ENCODE results near the gene C1orf21.

C1orf21 gene

DNA sequence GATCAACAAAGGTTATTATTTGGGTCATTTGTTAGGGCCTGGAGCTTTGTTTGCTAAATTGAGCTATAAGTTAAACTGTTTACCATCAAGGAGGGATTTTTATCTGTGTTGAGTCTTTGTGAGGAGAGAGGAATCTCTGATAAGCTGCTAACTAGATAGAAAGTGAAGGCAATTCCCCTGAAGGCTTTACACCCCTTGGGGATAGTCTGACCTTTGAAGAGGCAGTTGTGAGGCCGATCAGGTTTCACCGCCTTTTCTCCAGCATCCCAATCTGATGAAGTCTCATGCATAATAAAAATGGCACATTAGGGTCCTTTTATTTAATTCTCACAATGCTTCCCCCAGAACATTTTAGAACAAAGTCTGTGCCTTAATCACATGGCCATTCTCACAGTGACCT, 21.8 kb downstream of the C1orf21 start:
- DNase-seq (ENCODE audit: extremely low read depth in 1 of 2, low read depth in 1 of 2) = no peak

GRCh38 chr1:184409011-184409410, 22.2 kb downstream of the C1orf21 start:
- DNase-seq (ENCODE audit: extremely low read depth in 1 of 2, low read depth in 1 of 2) = no peak

DNA sequence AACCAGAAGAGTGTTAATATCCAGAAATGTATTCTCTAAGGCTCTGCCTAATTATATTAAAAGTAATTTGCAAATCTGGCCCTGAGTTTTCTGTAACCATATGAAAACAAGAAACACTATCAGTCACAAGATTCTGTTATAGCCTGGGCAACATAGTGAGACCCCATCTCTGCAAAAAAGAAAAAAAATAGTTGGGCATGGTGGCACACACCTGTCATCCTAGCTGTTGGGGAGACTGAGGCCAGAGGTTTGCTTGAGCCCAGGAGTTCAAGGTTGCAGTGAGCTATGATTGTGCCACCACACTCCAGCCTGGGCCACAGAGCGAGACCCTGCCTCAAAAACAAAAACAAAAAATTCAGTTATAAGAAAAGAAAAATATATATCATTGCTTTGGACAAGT, 25.6 kb downstream of the C1orf21 start:
- DNase-seq (ENCODE audit: extremely low read depth in 1 of 2, low read depth in 1 of 2) = no peak

GRCh38 chr1:184416481-184416880, 29.7 kb downstream of the C1orf21 start:
- no peak for DNase-seq (ENCODE audit: extremely low read depth in 1 of 2, low read depth in 1 of 2)

GRCh38 chr1:184416946-184417345, 30.1 kb downstream of the C1orf21 start:
- no peak for DNase-seq (ENCODE audit: extremely low read depth in 1 of 2, low read depth in 1 of 2)

DNA sequence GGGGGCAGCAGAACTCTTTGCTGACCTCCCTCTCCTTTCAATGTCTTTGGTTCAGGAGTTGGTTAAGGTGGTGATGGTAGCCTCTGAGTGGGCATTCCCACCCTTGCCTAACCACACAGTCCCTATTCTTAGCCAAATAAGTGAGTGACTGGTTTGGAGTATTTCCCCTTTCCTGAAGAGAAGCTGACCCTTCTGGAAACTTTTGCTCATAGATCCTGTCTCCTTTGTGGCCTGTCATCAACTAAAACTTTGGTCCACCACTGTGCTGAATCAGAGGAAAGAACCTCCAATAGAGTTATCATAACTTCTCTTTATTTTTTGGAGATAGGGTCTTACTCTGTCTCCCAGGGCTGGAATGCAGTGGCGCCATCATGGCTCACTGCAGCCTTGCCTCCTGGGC, 31.1 kb downstream of the C1orf21 start:
- DNase-seq (ENCODE audit: extremely low read depth in 1 of 2, low read depth in 1 of 2) = no peak

DNA sequence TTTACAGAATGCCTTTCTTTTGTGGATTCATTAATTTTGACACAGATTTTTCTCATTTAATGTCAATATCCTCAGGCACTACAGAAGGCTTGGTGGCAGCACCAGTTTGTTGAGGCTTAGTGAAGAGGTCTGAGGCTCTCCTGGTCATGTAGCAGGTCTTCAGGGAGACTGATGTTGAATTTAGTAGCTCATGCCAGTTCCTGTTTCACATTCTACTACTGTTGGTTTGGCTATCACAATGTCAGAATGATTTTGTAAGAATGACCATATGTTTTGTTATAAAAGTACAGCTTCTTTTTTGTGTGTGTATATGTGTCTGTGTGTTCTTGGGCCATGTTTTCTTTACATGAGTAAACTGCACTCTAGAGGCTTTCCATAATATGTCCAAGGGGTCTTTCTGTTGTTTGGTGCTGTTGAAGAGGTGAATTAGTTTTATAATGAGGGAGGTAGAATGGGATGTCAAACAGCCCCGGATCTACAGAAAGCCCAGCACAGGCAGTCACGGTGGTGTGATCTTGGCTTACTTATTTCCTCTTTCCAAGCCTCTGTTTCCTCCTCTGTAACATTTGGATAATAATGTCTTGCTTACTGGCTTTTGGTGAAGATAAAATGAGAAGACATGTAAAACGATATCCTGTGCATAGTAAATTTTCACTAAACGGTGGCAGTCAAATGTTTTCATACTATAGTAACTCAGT, 32.0 kb downstream of the C1orf21 start:
- DNase-seq (ENCODE audit: extremely low read depth in 1 of 2, low read depth in 1 of 2) = no peak

- DNase-seq (ENCODE audit: extremely low read depth in 1 of 2, low read depth in 1 of 2) = no peak
Observed at GRCh38 chr1:184419350-184420161, 32.7 kb downstream of the C1orf21 start.

- DNase-seq (ENCODE audit: extremely low read depth in 1 of 2, low read depth in 1 of 2) = no peak
Observed at GRCh38 chr1:184422490-184423233, 35.8 kb downstream of the C1orf21 start.

DNA sequence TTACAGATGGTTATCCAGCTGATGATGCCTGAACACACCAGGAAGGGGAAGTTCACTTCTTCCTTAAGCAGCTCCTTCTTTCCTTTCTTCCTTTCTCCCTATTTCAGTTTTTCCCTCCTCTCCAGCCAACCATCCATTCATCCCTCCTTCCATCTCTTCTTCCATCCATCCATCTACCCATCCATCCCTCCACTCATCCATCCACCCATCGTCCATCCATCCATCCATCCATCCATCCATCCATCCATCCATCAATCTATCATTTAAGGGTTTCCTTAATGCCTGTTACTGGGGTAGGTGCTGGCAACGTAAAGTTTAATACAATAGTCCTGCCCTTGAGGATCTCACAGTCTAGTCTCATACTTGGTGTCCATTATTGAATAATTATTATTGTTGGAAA, 36.8 kb downstream of the C1orf21 start:
- DNase-seq (ENCODE audit: extremely low read depth in 1 of 2, low read depth in 1 of 2) = no peak

DNA sequence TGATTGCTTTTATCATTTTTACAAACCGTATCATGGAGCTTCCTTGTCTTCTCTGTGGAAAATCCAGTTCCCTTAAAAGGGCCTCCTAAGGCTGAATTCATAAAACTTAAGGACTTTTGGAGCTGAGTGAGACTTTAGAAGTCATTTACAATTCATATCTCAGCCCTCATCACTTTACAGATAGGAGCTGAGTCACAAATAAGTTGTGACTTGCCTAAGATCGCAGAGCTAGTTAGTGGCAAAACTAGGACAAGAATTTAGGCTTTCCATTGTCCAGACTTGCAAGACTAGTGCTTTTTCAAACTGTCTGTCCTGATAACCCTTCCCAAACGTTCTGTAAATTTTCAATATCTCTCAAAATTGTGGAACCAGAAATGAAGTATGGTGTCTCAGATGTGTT, 37.3 kb downstream of the C1orf21 start:
- DNase-seq (ENCODE audit: extremely low read depth in 1 of 2, low read depth in 1 of 2) = no peak

DNA sequence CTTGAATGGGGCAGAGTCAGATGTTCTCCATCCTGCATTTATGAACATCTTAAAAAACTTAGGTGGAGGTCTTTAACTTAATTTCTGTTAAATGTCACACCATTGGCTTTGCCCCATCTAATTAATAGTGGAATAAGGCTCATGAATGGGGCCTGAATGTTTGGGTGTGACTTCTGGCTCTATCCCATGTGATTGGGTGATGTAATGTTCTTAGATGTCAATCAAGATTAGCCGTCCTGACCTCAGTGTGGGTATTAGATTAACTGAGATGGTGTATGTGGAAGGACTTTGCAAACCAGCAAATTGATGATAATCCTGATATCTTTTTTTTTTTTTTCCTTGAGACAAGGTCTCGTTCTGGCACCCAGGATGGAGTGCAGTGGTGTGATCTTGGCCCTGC, 38.1 kb downstream of the C1orf21 start:
- DNase-seq (ENCODE audit: extremely low read depth in 1 of 2, low read depth in 1 of 2) = no peak

- no peak for DNase-seq (ENCODE audit: extremely low read depth in 1 of 2, low read depth in 1 of 2)
Observed at GRCh38 chr1:184425449-184426277, 38.8 kb downstream of the C1orf21 start.

DNA sequence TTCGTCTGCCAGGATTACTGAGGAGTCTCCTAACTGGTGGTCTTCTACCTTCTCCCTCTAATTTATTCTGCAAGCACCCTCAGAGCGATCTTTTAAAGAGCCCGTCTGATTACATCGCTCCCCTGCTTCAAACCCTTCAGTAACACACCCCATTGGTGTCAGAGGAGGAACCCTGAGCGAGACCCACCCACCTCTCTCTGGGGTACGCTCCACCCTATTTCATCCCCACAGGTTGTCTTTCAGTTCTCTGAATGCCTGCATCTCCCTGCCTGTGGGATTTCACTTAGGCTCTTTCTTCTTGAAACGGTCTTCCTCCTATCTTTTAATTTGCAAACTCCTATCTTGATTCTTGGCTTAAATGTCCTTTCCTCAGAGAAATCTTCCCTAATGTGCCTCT, 39.4 kb downstream of the C1orf21 start:
- DNase-seq (ENCODE audit: extremely low read depth in 1 of 2, low read depth in 1 of 2) = no peak

GRCh38 chr1:184427722-184428121, 40.9 kb downstream of the C1orf21 start:
- DNase-seq (ENCODE audit: extremely low read depth in 1 of 2, low read depth in 1 of 2) = no peak

DNA sequence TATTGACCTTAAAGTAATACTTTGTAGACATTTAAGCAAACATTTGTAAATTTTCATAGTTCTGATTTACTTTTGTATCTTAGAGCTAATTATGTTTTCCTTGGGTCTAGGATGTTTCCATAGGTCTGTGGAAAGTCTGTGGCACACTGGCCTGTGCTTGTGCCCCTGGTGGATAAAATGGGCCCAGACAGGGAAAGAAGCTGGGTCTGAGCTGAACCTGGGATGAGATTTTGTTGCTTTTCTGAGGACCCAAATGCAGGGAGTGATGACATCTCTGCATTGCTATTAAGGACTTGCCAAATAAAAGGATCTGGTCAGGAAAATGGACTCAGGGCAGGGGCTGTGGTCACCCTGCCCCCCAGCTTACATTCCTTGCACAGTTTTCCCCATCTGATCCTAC, 41.8 kb downstream of the C1orf21 start:
- no peak for DNase-seq (ENCODE audit: extremely low read depth in 1 of 2, low read depth in 1 of 2)

GRCh38 chr1:184429335-184429734, 42.5 kb downstream of the C1orf21 start:
- no peak for DNase-seq (ENCODE audit: extremely low read depth in 1 of 2, low read depth in 1 of 2)

- DNase-seq (ENCODE audit: extremely low read depth in 1 of 2, low read depth in 1 of 2) = no peak
Observed at GRCh38 chr1:184433956-184434502, 47.2 kb downstream of the C1orf21 start.

GRCh38 chr1:184437291-184437690, 50.5 kb downstream of the C1orf21 start:
- no peak for DNase-seq (ENCODE audit: extremely low read depth in 1 of 2, low read depth in 1 of 2)

DNA sequence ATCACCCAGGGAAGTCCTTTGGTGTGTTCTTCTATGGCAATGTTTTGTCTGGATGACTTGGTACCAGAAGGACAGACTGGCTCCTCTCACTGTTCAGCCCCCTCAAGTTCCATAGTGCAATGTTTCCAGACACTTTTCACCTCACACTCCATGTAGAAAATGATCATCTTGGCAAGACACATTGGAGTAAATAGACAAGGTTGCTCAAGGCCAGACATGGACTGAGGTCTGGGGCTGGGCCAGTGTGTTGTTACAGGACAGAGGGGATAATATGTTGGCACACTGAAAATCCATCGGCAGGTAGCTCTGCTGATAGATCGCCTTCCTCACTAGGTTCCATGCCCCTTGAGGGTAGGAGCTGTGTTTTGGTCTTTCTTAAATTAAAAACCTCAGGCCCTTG, 51.5 kb downstream of the C1orf21 start:
- DNase-seq (ENCODE audit: extremely low read depth in 1 of 2, low read depth in 1 of 2) = no peak

DNA sequence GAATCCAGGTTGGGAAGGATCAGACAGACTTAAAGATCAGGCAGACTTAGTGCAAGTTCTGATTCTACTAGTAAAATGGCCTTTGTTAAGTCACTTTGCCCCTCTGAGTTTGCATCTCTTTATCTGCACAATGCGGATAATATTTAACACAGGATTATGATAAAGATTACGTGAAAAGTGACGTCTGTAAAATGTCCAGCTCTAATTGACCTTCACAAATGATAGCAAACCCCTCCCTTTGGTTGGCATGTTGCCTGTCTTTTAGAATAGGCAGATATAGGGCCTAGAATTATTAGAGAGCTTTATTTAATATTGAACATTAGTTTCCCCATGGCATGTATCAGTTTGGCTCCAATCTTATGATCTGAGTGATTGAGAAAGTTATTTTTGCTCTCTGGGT, 55.4 kb downstream of the C1orf21 start:
- no peak for DNase-seq (ENCODE audit: extremely low read depth in 1 of 2, low read depth in 1 of 2)
